Epithelial cell of proximal tubule (primary cell): ENCODE results near the gene RSAD1. TPM values are rescaled to one million over a fixed set of nuclear protein-coding genes. Genes with fewer than 3 reads are reported as not detected.

ENCODE experiments used
- DNase-seq: peaks from one replicate; pipeline ENCODE4 v3.0.0-alpha.2; 2011; ENCODE audit warnings: low read depth
- H3K4me3 ChIP-seq: 2 replicates; pipeline ENCODE4 v1.5.1; 2011; ENCODE audit warnings: low read depth, mild to moderate bottlenecking, low read length
- total RNA-seq: library from RNA; depleted of rRNA; stranded (reverse); fragments of >200 nt; gene quantifications from 2 replicates; pipeline ENCODE4 v1.2.3, GENCODE V29; 2015
- TF ChIP-seq, protein P1 (sequence below): conservative IDR thresholded peaks from 2 replicates; pipeline ENCODE4 v1.5.1; 2012; ENCODE audit warnings: low read depth, mild to moderate bottlenecking, low read length

The RSAD1 gene
- total RNA-seq, 1 donor from 2014 or later = 17.1 TPM

- TF ChIP-seq, protein P1, sequence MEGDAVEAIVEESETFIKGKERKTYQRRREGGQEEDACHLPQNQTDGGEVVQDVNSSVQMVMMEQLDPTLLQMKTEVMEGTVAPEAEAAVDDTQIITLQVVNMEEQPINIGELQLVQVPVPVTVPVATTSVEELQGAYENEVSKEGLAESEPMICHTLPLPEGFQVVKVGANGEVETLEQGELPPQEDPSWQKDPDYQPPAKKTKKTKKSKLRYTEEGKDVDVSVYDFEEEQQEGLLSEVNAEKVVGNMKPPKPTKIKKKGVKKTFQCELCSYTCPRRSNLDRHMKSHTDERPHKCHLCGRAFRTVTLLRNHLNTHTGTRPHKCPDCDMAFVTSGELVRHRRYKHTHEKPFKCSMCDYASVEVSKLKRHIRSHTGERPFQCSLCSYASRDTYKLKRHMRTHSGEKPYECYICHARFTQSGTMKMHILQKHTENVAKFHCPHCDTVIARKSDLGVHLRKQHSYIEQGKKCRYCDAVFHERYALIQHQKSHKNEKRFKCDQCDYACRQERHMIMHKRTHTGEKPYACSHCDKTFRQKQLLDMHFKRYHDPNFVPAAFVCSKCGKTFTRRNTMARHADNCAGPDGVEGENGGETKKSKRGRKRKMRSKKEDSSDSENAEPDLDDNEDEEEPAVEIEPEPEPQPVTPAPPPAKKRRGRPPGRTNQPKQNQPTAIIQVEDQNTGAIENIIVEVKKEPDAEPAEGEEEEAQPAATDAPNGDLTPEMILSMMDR = no peak
- no peak for DNase-seq
Observed at GRCh38 chr17:50477976-50478375, 684 bp upstream of the RSAD1 start.

DNA sequence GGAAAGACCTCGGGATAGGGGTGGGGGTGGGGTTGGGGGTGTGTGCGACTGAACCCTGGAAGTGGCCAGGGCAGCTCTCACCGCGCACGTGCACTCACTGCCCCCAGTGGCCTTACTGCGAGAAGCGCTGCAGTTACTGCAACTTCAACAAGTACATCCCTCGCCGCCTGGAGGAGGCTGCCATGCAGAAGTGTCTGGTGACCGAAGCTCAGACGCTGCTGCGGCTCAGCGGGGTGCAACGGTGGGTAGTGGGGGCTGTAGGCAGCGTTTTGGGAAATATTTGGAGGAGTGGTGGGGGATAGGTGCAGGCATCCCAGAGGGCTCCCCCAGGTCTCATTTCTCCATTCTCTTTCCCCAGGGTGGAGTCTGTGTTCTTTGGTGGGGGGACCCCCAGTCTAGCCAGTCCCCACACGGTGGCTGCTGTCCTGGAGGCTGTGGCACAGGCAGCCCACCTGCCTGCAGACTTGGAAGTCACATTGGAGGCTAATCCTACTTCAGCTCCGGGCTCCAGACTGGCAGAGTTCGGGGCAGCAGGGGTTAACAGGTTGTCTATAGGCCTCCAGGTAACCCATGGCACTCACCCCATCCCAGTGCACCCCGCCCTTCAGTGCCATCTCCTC lies 972 bp downstream of the RSAD1 start:
- DNase-seq = no peak
- H3K4me3 ChIP-seq = peak overlapping the region; percentile 91
- TF ChIP-seq, protein P1 = peak; percentile 40

More at GRCh38 chr17:50477976-50478375, 684 bp upstream of the RSAD1 start:
- H3K4me3 ChIP-seq = peak overlapping the region; percentile 91

- no peak for DNase-seq
- H3K4me3 ChIP-seq = no peak overlapping the region
- TF ChIP-seq, protein P1 = no peak
Observed at GRCh38 chr17:50480142-50480764, 1.6 kb downstream of the RSAD1 start.

DNA sequence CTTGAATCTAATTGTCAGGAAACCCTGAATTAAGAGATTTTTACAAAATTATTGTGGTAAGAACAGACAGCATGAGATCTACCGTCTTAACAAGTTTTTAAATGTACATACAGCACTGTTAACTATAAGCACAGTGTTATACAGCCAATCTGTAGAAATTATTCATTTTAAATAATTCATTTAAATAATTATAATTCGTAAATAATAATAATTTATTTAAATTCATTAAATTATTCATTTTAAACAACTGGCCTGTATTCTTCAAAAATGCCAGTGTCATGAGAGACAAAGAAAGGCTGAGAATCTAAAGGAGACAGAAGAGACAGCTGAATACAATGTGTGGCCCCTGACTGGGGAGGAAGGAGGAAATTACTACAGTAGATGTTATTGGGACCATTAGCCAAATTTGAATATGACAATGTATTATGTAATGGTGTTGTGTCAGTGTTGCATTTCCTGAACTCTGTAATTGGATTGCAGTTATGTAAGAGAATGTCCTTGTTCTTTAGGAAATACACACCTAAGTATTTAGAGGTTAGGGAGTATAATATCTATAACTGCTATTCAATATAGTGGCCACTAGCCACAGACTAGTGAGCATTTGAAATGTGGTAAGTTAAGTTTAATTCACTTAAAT lies 2.3 kb downstream of the RSAD1 start:
- DNase-seq = no peak
- TF ChIP-seq, protein P1 = no peak
- no peak overlapping the region for H3K4me3 ChIP-seq

- no peak overlapping the region for H3K4me3 ChIP-seq
- TF ChIP-seq, protein P1 = no peak
- DNase-seq = no peak
Observed at GRCh38 chr17:50481648-50482047, 3.0 kb downstream of the RSAD1 start.

- no peak for DNase-seq
- TF ChIP-seq, protein P1 = no peak
Observed at GRCh38 chr17:50482110-50482509, 3.5 kb downstream of the RSAD1 start.

More at GRCh38 chr17:50482110-50482509, 3.5 kb downstream of the RSAD1 start:
- H3K4me3 ChIP-seq = no peak overlapping the region
